HG02884 (cell line): ENCODE results near the gene SSBP2.
"Not testable (repeated sequence)": the region's sequence is repeated elsewhere in the genome, so short reads cannot be mapped to it uniquely, and the experiment has no call there.

Experiments used
- ATAC-seq: cut with Tn5 transposase; IDR thresholded peaks from one replicate; pipeline ENCODE4 v1.9.1; 2021; ENCODE audit warnings: mild to moderate bottlenecking, moderate library complexity; ENCODE audit not compliant: unreplicated experiment

The SSBP2 gene

GRCh38 chr5:81679885-81680284 is 71.0 kb downstream of the SSBP2 start:
- ATAC-seq: no peak

DNA sequence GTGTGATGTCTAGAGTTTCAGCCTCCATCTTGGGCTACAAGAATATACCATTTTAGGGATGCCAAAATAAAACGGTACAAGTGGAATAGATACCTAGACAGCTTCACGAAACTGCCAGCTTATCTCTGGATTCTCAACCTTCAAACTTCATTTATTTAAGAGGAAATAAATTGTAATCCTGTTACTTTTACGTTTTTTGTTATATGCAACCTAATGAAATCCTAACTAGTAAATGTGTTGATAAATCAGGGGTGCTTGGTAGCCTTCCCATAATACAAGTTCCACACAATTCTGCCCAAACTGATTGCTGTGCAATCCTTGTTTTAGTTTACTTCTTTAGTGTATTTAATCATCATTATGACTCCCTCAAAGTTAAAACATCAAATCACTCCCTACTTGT is 75.5 kb downstream of the SSBP2 start:
- no peak for ATAC-seq

GRCh38 chr5:81665795-81666194 is 85.1 kb downstream of the SSBP2 start:
- ATAC-seq: no peak

- ATAC-seq: not testable (repeated sequence)
These were observed 90.3 kb downstream of the SSBP2 start for GRCh38 chr5:81660624-81661023.

DNA sequence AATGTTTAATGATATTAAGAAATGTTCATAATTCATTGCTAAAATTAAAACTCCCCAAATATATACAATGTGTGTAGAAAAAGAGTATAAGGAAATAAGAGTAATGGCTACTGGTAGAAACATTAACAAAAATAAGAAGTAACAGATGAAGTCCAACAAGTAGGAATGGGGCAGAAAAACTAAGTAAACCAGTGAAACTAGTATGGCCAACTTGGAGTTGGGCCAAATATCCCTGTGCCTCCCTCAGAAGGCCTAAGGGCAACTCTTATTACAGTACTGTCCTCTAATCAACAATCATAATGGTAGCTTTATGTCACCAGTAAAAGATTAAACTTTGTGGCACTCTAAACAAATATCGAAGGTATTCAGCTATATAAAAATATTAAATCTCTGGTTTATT is 93.5 kb downstream of the SSBP2 start:
- no peak for ATAC-seq

- no peak for ATAC-seq
These were observed 94.1 kb downstream of the SSBP2 start for GRCh38 chr5:81656783-81657182.

- ATAC-seq: no peak
These were observed 99.9 kb downstream of the SSBP2 start for GRCh38 chr5:81650987-81651386.

DNA sequence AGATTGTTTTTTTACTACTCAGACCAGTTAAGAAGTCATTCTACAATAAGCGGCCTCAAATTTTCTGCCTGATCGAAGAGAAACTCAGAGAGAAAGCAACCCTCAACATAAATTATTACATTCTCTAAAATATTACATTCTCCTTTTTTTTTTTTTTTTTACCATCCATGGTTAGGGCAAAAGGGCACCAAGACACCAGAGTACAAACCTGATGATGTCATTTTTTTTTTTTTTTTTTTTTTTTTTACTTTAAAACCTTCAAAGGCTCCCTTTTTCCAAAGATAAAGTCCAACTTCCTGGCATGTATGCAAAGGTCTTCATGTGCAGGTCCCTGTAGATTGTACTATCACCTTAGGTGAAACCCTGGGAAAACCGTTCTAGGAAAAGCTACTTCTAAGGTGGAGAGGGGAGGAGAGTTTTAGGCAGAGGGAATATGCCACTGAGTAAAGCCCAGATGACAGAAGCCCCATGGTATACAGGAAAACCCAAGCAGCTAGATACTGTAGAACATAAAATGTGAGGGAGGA is 104.4 kb downstream of the SSBP2 start:
- ATAC-seq: no peak

DNA sequence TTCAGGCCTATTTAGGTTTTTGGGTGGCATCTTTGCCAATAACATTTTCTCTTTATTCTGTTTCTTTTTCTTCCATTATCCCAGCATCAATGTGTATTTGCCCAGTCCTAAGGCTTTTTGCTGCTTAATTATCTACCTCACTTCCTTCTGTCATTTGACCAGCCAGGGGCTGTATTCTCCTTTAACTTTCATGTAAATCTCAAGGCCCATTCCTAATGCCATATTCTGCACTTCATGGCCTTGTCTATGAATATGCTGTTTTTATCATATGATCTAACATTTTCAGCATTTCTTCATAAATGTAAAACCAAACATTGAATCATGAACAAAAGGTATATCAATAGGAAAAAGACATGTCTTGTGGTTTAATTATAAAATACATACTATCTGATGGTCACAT is 108.7 kb downstream of the SSBP2 start:
- ATAC-seq: no peak

- no peak for ATAC-seq
These were observed 111.3 kb downstream of the SSBP2 start for GRCh38 chr5:81639556-81639955.

- ATAC-seq: no peak
These were observed 112.4 kb downstream of the SSBP2 start for GRCh38 chr5:81638471-81638870.

- ATAC-seq: no peak
These were observed 117.0 kb downstream of the SSBP2 start for GRCh38 chr5:81633891-81634290.

GRCh38 chr5:81633471-81633870 is 117.4 kb downstream of the SSBP2 start:
- ATAC-seq: no peak

GRCh38 chr5:81632679-81633078 is 118.2 kb downstream of the SSBP2 start:
- ATAC-seq: peak; percentile 46

DNA sequence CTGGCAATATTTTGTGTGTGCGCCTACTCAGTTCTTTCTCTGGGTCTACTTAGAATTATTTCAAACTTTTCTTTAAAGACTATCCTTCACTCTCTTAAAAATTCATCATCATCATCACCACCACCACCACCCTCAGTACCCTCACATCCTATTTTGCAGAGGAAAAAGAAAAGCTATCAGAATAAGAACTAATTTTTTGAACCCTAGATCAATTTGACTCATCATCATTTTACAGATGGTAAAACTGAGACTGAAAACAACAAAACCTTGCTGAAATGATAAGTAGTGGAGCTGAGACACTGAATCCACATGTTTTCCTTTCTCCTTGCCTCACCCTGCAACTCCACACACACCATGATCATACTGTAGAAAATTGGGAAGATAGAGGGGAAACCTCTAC is 119.3 kb downstream of the SSBP2 start:
- ATAC-seq: no peak

GRCh38 chr5:81631124-81631523 is 119.8 kb downstream of the SSBP2 start:
- ATAC-seq: peak; percentile 71

GRCh38 chr5:81630684-81631083 is 120.2 kb downstream of the SSBP2 start:
- ATAC-seq: no peak

DNA sequence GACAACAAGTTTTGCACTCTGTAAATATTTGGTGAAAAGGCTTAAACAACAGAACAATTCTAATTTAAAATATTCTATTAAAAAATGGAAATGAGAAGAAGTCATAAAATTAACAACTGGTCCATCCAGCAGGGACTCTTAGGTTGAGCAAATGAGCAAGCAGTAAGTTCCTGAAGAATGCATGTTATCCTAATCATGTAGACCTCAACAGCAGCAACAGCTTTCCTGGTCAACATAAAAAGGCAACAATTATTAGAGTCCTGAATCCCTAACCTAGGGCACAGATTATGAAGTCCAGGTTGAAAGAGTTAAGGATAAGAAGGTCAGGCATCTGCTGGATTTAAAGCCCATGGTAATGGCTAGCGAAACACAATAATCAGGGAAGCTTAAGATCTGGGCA is 120.9 kb downstream of the SSBP2 start:
- no peak for ATAC-seq

- not testable (repeated sequence) for ATAC-seq
These were observed 122.8 kb downstream of the SSBP2 start for GRCh38 chr5:81628061-81628460.

DNA sequence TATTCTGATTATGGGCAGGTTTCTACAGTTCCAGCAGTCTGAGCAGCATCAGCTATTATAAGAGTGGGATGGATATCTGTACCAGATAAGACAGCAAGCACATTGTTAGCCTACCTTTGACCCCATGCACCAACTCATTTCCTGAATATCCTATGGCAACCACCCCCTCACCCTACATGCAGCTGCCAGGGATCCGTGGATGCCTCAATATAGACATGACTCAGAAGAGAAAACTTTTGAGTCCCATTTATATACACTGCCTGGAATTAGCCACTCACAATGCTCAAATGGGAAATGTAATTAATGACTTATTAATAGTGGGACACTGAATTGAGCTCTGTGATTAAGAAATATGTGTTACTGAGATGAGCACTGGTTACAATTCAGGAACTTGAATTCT is 124.4 kb downstream of the SSBP2 start:
- ATAC-seq: no peak

- no peak for ATAC-seq
These were observed 141.0 kb downstream of the SSBP2 start for GRCh38 chr5:81609810-81610375.

- no peak for ATAC-seq
These were observed 141.9 kb downstream of the SSBP2 start for GRCh38 chr5:81608976-81609375.

- no peak for ATAC-seq
These were observed 143.2 kb downstream of the SSBP2 start for GRCh38 chr5:81607693-81608092.
